CD4-positive, alpha-beta T cell treated with Interleukin-15 for 4 hours (primary cell): Measurements from ENCODE around the gene RFX4.
"Not testable (repeated sequence)": the region's sequence is repeated elsewhere in the genome, so short reads cannot be mapped to it uniquely, and the experiment has no call there.

Experiments used
- DNase-seq: peaks from one replicate; pipeline ENCODE4 v3.0.0-alpha.2; 2020; ENCODE audit warnings: low spot score

RFX4 gene

GRCh38 chr12:106590601-106591000 is 7.8 kb downstream of the RFX4 start:
- DNase-seq: no peak

GRCh38 chr12:106594447-106594846 is 11.6 kb downstream of the RFX4 start:
- DNase-seq: no peak

GRCh38 chr12:106595268-106595667 is 12.5 kb downstream of the RFX4 start:
- no peak for DNase-seq

- no peak for DNase-seq
Observed at GRCh38 chr12:106598003-106598402, 15.2 kb downstream of the RFX4 start.

GRCh38 chr12:106599302-106599701 is 16.5 kb downstream of the RFX4 start:
- no peak for DNase-seq

GRCh38 chr12:106600503-106600902 is 17.7 kb downstream of the RFX4 start:
- no peak for DNase-seq

GRCh38 chr12:106601031-106601430 is 18.2 kb downstream of the RFX4 start:
- no peak for DNase-seq

- DNase-seq: no peak
Observed at GRCh38 chr12:106601496-106601895, 18.7 kb downstream of the RFX4 start.

- no peak for DNase-seq
Observed at GRCh38 chr12:106602076-106602475, 19.3 kb downstream of the RFX4 start.

GRCh38 chr12:106605254-106605653 is 22.4 kb downstream of the RFX4 start:
- DNase-seq: no peak

- DNase-seq: not testable (repeated sequence)
Observed at GRCh38 chr12:106620588-106620987, 37.8 kb downstream of the RFX4 start.

- no peak for DNase-seq
Observed at GRCh38 chr12:106625976-106626375, 43.2 kb downstream of the RFX4 start.

GRCh38 chr12:106629797-106630659 is 47.2 kb downstream of the RFX4 start:
- DNase-seq: no peak

- DNase-seq: no peak
Observed at GRCh38 chr12:106631150-106631549, 48.3 kb downstream of the RFX4 start.

- no peak for DNase-seq
Observed at GRCh38 chr12:106631797-106632196, 49.0 kb downstream of the RFX4 start.

GRCh38 chr12:106632797-106633450 is 50.1 kb downstream of the RFX4 start:
- no peak for DNase-seq

GRCh38 chr12:106633451-106633823 is 50.6 kb downstream of the RFX4 start:
- DNase-seq: no peak

- DNase-seq: no peak
Observed at GRCh38 chr12:106634206-106634605, 51.4 kb downstream of the RFX4 start.

GRCh38 chr12:106643000-106643399 is 60.2 kb downstream of the RFX4 start:
- DNase-seq: no peak

GRCh38 chr12:106644335-106645073 is 61.7 kb downstream of the RFX4 start:
- no peak for DNase-seq

GRCh38 chr12:106645074-106645421 is 62.2 kb downstream of the RFX4 start:
- DNase-seq: no peak

GRCh38 chr12:106645465-106646330 is 62.9 kb downstream of the RFX4 start:
- no peak for DNase-seq
